Heart right ventricle (tissue), 16 donors: ENCODE measurements around the gene TM4SF1. TPM values are rescaled to one million over a fixed set of nuclear protein-coding genes. Genes with fewer than 3 reads are reported as not detected.
"Not testable (repeated sequence)": the region's sequence is repeated elsewhere in the genome, so short reads cannot be mapped to it uniquely, and the experiment has no call there.

Source experiments
- ATAC-seq, 8 donors: fragments of 200-7000 bp; cut with Tn5 transposase; one replicate each; pipeline ENCODE4 v1.9.1; 2020; ENCODE audit warnings: mild to moderate bottlenecking in 8 of 8, moderate library complexity in 8 of 8, moderate number of reproducible peaks in 1 of 8
- DNase-seq, 2 donors: peaks; one replicate each; pipeline ENCODE4 v3.0.0-alpha.2; 2020
- H3K27ac ChIP-seq, 10 donors: fragments of 200-600 bp; sonication (generic) in 2 of 10; one replicate each; pipeline versions ENCODE4 v1.5.0 to v1.8.0; 2020 to 2022; ENCODE audit warnings: mild to moderate bottlenecking in 3 of 10
- H3K27me3 ChIP-seq, 7 donors: fragments of 200-600 bp; one replicate each; pipeline ENCODE4 v1.8.0; 2021 to 2022; ENCODE audit warnings: mild to moderate bottlenecking in 2 of 7
- H3K36me3 ChIP-seq, 9 donors: fragments of 200-600 bp; sonication (generic) in 1 of 9; one replicate each; pipeline versions ENCODE4 v1.5.0 to v1.8.0; 2020 to 2022; ENCODE audit warnings: mild to moderate bottlenecking in 2 of 9
- H3K4me1 ChIP-seq, 9 donors: fragments of 200-600 bp; sonication (generic) in 1 of 9; one replicate each; pipeline versions ENCODE4 v1.5.0 to v1.8.0; 2020 to 2022; ENCODE audit warnings: mild to moderate bottlenecking in 4 of 9
- H3K4me3 ChIP-seq, 10 donors: fragments of 200-600 bp; sonication (generic) in 2 of 10; one replicate each; pipeline versions ENCODE4 v1.5.0 to v1.8.0; 2020 to 2022; ENCODE audit warnings: mild to moderate bottlenecking in 7 of 10, moderate library complexity in 2 of 10
- H3K9me3 ChIP-seq, 11 donors: fragments of 200-600 bp in 10 of 11; sonication (generic) in 2 of 11; one replicate each; pipeline versions ENCODE4 v1.5.0 to v1.8.0; 2013 to 2022; ENCODE audit warnings: mild to moderate bottlenecking in 2 of 11, control low read depth in 1 of 11, moderate library complexity in 1 of 11
- whole genome bisulfite sequencing, 2 donors: extraction: QIAGEN DNeasy Blood & Tissue Kit; methylation state at CpG; one replicate each; pipeline ENCODE4 v1.1.7; 2013; ENCODE audit warnings: inconsistent platforms in 1 of 2; 5-methylcytosine and 5-hydroxymethylcytosine counted together
- intact Hi-C, 10 donors: fragments of 100-400 bp; cut with DNase I; formaldehyde crosslinking; loops; one replicate each; pipeline versions ENCODE4 v1.11.1 to v1.14.2; 2022
- polyA plus RNA-seq, 2 donors: library from polyadenylated mRNA; stranded (reverse); fragments of 200-250 nt; gene quantifications; one replicate each; pipeline ENCODE4 v1.2.3, GENCODE V29; 2013
- total RNA-seq, 10 donors: library from RNA; stranded (reverse); fragmentation: NEBNext Ultra II Directional in 3 of 10; extraction: Animal tissue kit (Norgen Biotek cat#: 25700) in 3 of 10; gene quantifications; one replicate each; pipeline versions ENCODE4 v1.2.1 to v1.2.4, GENCODE V29; 2021 to 2023
- TF ChIP-seq, protein P1 (sequence below), 9 donors: fragments of 200-600 bp; sonication (generic) in 2 of 9; IDR thresholded peaks; one replicate each; pipeline versions ENCODE4 v1.5.0 to v1.8.0; 2021 to 2022; ENCODE audit warnings: antibody characterized with exemption in 9 of 9, mild to moderate bottlenecking in 5 of 9, moderate library complexity in 1 of 9
- donor health status: Arrhythmogenic right ventricular cardiomyopathy.
- donor health status: ischemic (EF 13 %, LVEDD 7.1; RV severe dilation, severe dysfunction).
- donor health status: healthy with polysubstance abuse.
- donor health status: DM: no; HTN: yes; CAD: no.
- donor health status: DM: no; HTN: no; CAD: no.
- donor health status: ischemic (EF 25% LVEDD 6.9; RV normal size, moderate dysfunction).
- donor health status: ischemic (EF 25% LVEDD 5.7; RV mildly dilated, moderate dysfunction).
- donor health status: healthy.
- donor health status: DM: yes; HTN: yes; CAD: no.
- donor health status: Ischemic cardiomyopathy.
- donor health status: ischemic (EF 35%, LVEDD 5.7; RV mildly dilated, moderate dysfunction).
- donor health status: nonischemic (EF 11% LVEDD 7.7; RV severe dilation, severe dysfunction).
- donor health status: DM: yes; HTN: yes; CAD: no.
- donor health status: PGD.
- donor health status: ischemic (EF 29% LVEDD 5.4; RV normal size, mild dysfunction).
- donor health status: nonischemic (EF 23%, LVEDD 6.1; RV moderate dilation, normal function).

Gene TM4SF1
- total and polyA plus RNA-seq, 12 donors, result 63.6 to 142 (median 104) TPM

DNA sequence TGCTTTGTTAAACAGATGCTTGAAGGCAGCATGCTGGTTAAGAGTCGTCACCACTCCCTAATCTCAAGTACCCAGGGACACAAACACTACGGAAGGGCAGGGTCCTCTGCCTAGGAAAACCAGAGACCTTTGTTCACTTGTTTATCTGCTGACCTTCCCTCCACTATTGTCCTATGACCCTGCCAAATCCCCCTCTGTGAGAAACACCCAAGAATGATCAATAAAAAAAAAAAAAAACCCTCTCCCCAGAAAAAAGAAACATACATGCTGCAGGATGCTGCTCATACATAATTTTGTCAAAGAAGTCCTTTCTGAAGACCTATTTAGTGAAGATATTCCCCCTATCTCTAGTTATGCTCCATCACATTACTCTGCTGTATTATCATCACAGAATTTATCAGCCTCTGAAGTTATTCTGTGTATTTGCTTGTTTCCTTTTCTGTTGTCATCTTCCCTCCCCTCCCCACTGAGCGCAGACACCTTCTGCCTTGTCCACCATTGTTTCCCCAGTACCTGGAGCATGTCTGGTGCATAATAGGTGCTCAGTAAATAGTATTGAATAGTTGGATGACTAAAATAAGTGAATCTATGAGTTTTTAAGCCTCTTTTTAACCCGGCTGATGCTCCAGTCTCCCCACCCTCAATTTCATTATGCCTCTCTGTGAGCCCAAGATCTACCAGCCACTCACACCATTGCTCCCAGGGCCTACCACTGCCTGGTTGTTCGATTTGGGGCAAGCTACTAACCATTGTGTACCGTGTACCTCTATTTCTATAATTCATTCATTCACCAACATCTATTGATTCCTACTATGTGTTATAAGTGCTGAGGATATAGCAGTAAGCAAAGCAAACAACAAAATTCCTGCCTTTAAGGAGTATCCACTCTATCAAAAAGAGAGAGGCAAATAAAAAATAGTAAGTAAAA lies 4.0 kb upstream of the TM4SF1 start:
- DNase-seq, result no peak
- H3K9me3 ChIP-seq, result no peaks in the 10 kb centered on the region
- H3K36me3 ChIP-seq, result no peaks in the 10 kb centered on the region
- 77 to 78% methylated on average over 6 of the region's 6 CpGs for WGBS, 2 donors
- peak overlapping the region in 4 of 10 donors; percentile 25 to 51 (median 34) for H3K27ac ChIP-seq
- ATAC-seq, result no peak
- TF ChIP-seq, protein P1, sequence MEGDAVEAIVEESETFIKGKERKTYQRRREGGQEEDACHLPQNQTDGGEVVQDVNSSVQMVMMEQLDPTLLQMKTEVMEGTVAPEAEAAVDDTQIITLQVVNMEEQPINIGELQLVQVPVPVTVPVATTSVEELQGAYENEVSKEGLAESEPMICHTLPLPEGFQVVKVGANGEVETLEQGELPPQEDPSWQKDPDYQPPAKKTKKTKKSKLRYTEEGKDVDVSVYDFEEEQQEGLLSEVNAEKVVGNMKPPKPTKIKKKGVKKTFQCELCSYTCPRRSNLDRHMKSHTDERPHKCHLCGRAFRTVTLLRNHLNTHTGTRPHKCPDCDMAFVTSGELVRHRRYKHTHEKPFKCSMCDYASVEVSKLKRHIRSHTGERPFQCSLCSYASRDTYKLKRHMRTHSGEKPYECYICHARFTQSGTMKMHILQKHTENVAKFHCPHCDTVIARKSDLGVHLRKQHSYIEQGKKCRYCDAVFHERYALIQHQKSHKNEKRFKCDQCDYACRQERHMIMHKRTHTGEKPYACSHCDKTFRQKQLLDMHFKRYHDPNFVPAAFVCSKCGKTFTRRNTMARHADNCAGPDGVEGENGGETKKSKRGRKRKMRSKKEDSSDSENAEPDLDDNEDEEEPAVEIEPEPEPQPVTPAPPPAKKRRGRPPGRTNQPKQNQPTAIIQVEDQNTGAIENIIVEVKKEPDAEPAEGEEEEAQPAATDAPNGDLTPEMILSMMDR (IDR thresholded peaks at IDR 0.05), result no peak
- peaks cover 0 to 50% (median 23%) of the 10 kb centered on the region in 9 donors for H3K4me1 ChIP-seq
- no peaks in the 10 kb centered on the region for H3K27me3 ChIP-seq
- no peak overlapping the region for H3K4me3 ChIP-seq
- intact Hi-C loops, result no loop called here

- DNase-seq, H3K9me3 ChIP-seq, H3K4me3 ChIP-seq, H3K36me3 ChIP-seq, intact Hi-C loops, H3K27ac ChIP-seq, H3K27me3 ChIP-seq, ATAC-seq: not testable (repeated sequence)
- 97% methylated on average over 11 of the region's 32 CpGs; no CpG with 5 or more reads in 1 of the 2 donors for WGBS, 2 donors
- peaks cover 0 to 38% (median 12%) of the 10 kb centered on the region in 9 donors for H3K4me1 ChIP-seq
Observed at GRCh38 chr3:149380220-149380619, 2.8 kb upstream of the TM4SF1 start.

DNA sequence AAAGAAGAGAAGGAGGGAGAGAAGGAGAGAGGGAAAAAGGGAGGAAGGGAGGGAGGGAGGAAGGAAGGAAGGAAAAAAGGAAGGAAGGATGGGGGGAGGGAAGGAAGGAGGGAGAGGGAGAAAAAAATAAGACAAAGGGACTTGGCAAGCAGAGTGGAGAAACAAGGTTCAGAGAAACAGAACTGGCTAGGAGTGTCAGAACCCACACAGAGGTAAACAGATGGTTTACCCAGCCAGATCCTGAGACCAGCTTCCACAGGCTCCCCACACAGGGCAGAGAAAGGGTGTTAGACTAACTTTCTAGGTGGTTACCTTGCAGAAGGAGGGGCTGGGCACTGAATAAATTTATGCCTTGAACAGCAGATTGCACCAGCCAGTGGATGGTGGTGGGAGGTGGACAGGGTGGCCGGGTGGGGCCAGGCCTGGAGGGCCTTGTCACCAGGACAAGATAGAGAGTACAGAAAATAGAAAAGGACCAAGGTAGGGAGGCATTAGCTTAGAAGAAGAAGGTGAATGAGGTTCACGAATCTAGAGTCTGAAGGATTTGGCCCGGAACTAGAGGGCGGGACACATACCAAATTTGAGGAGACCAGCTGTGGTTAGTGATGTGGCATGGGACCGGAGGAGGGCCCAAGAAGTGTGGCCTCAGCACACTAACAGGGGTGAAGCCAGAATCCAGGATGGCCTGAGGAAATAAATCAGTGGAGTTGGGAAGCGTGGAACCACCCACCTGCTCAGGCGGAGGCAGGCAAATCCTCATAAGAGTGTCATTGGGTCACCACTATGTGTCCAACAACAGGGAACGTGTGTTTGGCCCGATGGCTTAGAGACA lies 1.2 kb upstream of the TM4SF1 start:
- intact Hi-C loops, result loop anchor here in 1 of 10 donors (5.0 kb wide), 1 partner anchor 46 kb away; the partner anchor contains the start of gene TM4SF18
- H3K36me3 ChIP-seq, result peaks cover 0 to 21% (median 10%) of the 10 kb centered on the region in 9 donors
- H3K27me3 ChIP-seq, result no peaks in the 10 kb centered on the region
- peaks cover 0 to 49% (median 21%) of the 10 kb centered on the region in 9 donors for H3K4me1 ChIP-seq
- DNase-seq, result no peak
- H3K9me3 ChIP-seq, result no peaks in the 10 kb centered on the region
- peak in 1 of 8 donors; percentile 11 for ATAC-seq
- TF ChIP-seq, protein P1 (IDR thresholded peaks at IDR 0.05), result no peak
- WGBS, 2 donors, result 86 to 89% methylated on average over 9 of the region's 9 CpGs
- peak overlapping the region; percentile 13 to 90 (median 88) for H3K27ac ChIP-seq
- H3K4me3 ChIP-seq, result peak overlapping the region in 5 of 10 donors; percentile 61 to 69 (median 61)

DNA sequence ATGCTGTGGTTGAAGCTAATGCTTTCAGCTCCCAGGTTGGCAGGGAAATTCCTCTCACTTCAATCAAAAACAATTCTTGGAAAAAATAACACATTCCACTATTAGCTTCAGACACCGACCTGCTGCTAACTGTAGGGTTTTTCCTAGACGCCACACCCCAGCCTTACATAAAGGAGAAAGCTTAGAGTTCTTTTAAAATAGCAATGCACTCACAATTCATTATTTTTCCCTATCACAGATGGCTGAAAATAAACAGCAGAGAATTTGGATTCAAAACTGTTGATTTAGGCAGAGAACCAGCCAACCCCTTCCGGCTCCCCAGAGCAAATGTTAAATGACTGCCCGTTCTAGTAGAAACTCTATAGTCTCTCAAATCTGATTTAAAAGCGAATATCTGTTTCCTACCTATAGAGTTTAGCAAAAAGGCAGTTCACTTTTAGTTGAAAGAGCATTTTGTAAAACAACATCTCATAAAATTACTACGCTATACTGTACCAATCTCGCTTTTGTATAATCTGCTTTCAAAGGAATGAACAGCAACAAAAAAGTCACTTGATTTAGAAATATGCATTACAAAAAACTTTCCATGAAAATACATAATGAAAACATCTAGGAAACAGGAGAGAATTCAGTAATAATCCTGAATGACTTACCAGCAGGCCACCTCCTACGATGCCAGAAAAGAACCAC lies 586 bp downstream of the TM4SF1 start:
- DNase-seq (peak in 1 of 2 donors; percentile 34), ATAC-seq (peak in 7 of 8 donors; percentile 7 to 74 (median 57))
- no peaks in the 10 kb centered on the region for H3K9me3 ChIP-seq
- H3K27ac ChIP-seq, result peak overlapping the region; percentile 52 to 90 (median 88)
- intact Hi-C loops, result loop anchor here in 1 of 10 donors (5.0 kb wide), 1 partner anchor 45 kb away; the partner anchor contains the start of gene TM4SF18
- no peaks in the 10 kb centered on the region for H3K27me3 ChIP-seq
- H3K36me3 ChIP-seq, result peaks cover 0 to 39% (median 18%) of the 10 kb centered on the region in 9 donors
- peak overlapping the region; percentile 27 to 69 (median 60) for H3K4me3 ChIP-seq
- WGBS, 2 donors, result 40 to 53% methylated on average over 8 of the region's 8 CpGs
- peaks cover 0 to 49% (median 33%) of the 10 kb centered on the region in 9 donors for H3K4me1 ChIP-seq
- TF ChIP-seq, protein P1 (IDR thresholded peaks at IDR 0.05), result no peak
